T47D (cell line): ENCODE data around the gene CEP57L1.
A peak's percentile ranks its signal among the peaks of the same experiment; 100 is the strongest.

Experiments used
- DNase-seq, 2 experiments: peaks; one replicate each; pipeline versions ENCODE4 v3.0.0 to v3.0.0-alpha.2; 2011 to 2012; ENCODE audit warnings: low read depth in 1 of 2, low spot score in 1 of 2
- JUND ChIP-seq: IDR thresholded peaks from 2 replicates; pipeline ENCODE4 v1.6.1; 2012; ENCODE audit warnings: low read depth
- in situ Hi-C: cut with HindIII; loops from 2 replicates; pipeline ENCODE4 v1.10.0; 2016; ENCODE audit warnings: low sequenced_read_pairs, low pct_unique_long_range_greater_than_20kb

The CEP57L1 gene

GRCh38 chr6:109059153-109059552 is 36.2 kb upstream of the CEP57L1 start:
- peak in 1 of 2 experiments; percentile 16 for DNase-seq
- TF ChIP-seq JUND = no peak
- in situ Hi-C loops = no loop called here

GRCh38 chr6:109059571-109060021 is 35.7 kb upstream of the CEP57L1 start:
- in situ Hi-C loops = no loop called here
- no peak for DNase-seq
- no peak for TF ChIP-seq JUND

GRCh38 chr6:109060571-109060970 is 34.7 kb upstream of the CEP57L1 start:
- in situ Hi-C loops = no loop called here
- TF ChIP-seq JUND = no peak

DNA sequence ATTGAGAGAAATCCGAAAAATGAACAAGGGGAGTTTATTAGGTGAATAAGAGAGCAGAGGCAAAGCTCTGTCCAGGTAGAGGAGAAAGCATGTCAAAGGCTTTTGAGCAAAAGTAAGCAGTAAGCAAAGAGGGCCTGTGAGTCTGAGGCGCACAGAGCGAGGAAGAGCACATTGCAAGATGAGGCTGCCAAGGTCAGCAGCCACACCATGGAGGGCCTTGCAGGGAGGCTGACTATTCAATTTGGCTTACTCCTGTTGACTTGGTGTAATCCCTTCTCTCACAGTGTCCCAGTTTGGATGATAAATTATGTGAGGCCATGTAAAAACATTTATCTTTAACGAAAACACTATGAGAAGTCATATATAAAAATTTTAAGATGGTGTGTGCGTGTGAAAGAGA is 33.1 kb upstream of the CEP57L1 start:
- TF ChIP-seq JUND = no peak
- no peak for DNase-seq
- in situ Hi-C loops = no loop called here

More at GRCh38 chr6:109060571-109060970, 34.7 kb upstream of the CEP57L1 start:
- DNase-seq = no peak

- in situ Hi-C loops = no loop called here
- DNase-seq = no peak
- TF ChIP-seq JUND = no peak
Observed at GRCh38 chr6:109062767-109063352, 32.4 kb upstream of the CEP57L1 start.

- DNase-seq = no peak
- in situ Hi-C loops = no loop called here
- TF ChIP-seq JUND = no peak
Observed at GRCh38 chr6:109069746-109070145, 25.6 kb upstream of the CEP57L1 start.

- no peak for DNase-seq
- in situ Hi-C loops = no loop called here
- no peak for TF ChIP-seq JUND
Observed at GRCh38 chr6:109071125-109071917, 24.0 kb upstream of the CEP57L1 start.

GRCh38 chr6:109073344-109074132 is 21.8 kb upstream of the CEP57L1 start:
- in situ Hi-C loops = no loop called here
- peak in 1 of 2 experiments; percentile 74 for DNase-seq
- no peak for TF ChIP-seq JUND

DNA sequence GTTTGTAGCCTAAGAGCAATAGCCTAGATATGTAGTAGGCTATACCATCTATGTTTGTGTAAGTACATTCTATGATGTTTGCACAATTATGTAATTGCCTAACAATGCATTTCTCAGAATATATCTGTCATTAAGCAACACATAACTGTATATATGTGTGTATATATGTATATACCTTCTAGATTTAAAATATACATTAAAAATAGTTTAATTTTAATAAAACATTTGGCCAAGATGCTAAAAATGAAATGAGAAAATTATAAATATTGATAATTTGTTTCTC is 21.2 kb upstream of the CEP57L1 start:
- no peak for TF ChIP-seq JUND
- no peak for DNase-seq
- in situ Hi-C loops = no loop called here

DNA sequence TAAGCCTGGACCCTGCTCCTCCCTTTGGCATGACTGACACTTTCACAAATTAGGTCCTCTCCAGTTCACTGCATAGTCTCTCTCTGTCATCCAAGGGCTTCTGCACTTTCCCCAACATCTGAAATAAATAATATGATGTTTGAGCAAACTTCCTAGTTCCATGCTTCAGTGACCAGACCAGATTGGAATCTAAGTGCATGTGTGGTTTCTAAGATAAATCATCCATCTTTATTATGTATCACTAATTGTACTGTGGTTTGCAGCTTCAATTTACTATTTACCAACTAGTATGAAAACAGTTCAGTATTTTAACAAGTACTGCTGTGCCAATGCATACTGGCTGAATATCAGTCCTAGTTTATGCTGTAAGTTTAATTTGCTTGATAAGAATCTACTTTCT is 19.4 kb upstream of the CEP57L1 start:
- in situ Hi-C loops = no loop called here
- TF ChIP-seq JUND = no peak
- peak in 1 of 2 experiments; percentile 7 for DNase-seq

DNA sequence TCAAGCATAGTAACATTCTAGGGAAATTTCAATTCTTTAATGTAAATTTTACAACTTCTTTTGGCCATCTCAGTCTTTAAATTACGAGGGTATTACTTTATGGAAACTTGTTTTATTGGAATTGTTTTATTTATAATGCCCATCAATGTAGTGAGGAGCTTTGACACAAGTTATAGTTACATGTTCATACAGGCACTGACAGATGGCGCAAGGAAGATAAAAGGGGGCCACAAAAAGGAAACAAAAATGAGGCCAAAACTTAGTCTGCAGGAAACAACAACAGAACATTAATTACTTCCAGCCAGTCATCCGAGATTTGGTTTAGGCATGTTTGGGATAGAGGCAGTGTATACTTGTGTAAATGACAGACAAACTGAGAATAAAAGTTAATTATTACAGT is 18.9 kb upstream of the CEP57L1 start:
- DNase-seq = no peak
- in situ Hi-C loops = no loop called here

DNA sequence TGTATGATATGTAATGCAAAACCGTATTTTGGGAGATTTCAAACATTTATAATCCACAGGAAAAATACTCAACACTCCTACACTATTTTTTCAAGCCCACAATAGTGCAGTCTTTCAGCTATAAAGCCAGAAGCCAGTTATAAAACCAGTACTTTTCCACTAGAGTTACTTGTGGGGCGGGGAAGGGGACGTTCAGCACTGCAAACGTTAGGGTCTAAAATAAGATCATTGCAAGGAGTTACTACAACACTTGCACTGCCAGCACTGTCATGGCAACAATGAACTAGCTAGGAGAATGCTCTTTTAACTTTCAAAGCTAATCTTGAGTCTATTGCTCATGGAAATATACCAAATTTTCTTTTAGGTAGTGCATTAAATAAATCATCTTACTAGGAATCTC is 15.3 kb upstream of the CEP57L1 start:
- in situ Hi-C loops = no loop called here
- no peak for TF ChIP-seq JUND
- DNase-seq = no peak

More for the DNA sequence above, 18.9 kb upstream of the CEP57L1 start:
- no peak for TF ChIP-seq JUND

DNA sequence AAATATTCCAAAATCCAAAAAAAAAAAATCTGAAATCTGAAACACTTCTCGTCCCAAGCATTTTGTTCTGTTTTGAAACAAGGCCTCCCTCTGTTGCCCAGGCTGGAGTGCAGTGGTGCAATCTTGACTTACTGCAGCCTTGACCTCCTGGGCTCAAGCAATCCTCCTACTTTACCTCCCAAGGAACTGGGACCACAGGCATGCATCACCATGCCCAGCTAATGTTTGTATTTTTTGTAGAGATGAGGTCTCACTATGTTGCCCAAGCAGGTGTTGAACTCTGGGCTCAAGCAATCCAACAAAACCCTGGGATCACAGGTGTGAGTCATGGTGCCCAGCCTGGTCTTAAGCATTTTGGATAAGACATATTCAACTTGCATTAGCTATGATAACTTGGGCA is 14.3 kb upstream of the CEP57L1 start:
- in situ Hi-C loops = no loop called here
- DNase-seq = no peak

More for the DNA sequence above, 14.3 kb upstream of the CEP57L1 start:
- TF ChIP-seq JUND = no peak
